AG09319 (cell line): ENCODE results near the gene ST13.
"Not testable (repeated sequence)": the region's sequence is repeated elsewhere in the genome, so short reads cannot be mapped to it uniquely, and the experiment has no call there.

Source experiments
- DNase-seq: peaks from one replicate; pipeline ENCODE4 v3.0.0-alpha.2; 2010; ENCODE audit warnings: low read depth; ENCODE audit errors: extremely low read depth
- CTCF ChIP-seq: IDR thresholded peaks from 2 replicates; pipeline ENCODE4 v1.5.1; 2011; ENCODE audit warnings: low read depth, mild to moderate bottlenecking, inconsistent platforms, low read length, moderate library complexity

ST13 gene

GRCh38 chr22:40877488-40877887, 21.0 kb upstream of the ST13 start:
- no peak for DNase-seq
- TF ChIP-seq CTCF, result no peak

- no peak for TF ChIP-seq CTCF
- no peak for DNase-seq
These were observed 20.5 kb upstream of the ST13 start for GRCh38 chr22:40876907-40877306.

GRCh38 chr22:40875111-40875510, 18.7 kb upstream of the ST13 start:
- DNase-seq, result no peak
- TF ChIP-seq CTCF, result no peak

- TF ChIP-seq CTCF, result no peak
- no peak for DNase-seq
These were observed 17.6 kb upstream of the ST13 start for GRCh38 chr22:40874016-40874415.

GRCh38 chr22:40868379-40868778, 11.9 kb upstream of the ST13 start:
- DNase-seq, result not testable (repeated sequence)

- no peak for DNase-seq
- no peak for TF ChIP-seq CTCF
These were observed 10.7 kb upstream of the ST13 start for GRCh38 chr22:40867109-40867508.

- no peak for DNase-seq
- TF ChIP-seq CTCF, result no peak
These were observed 6.1 kb upstream of the ST13 start for GRCh38 chr22:40862537-40862936.

GRCh38 chr22:40862013-40862412, 5.6 kb upstream of the ST13 start, which contains the start of gene DNAJB7:
TSS of gene DNAJB7 (minus strand) at chr22:40862113. CDS start at chr22:40861994, 119 bp downstream.
- DNase-seq, result no peak
- TF ChIP-seq CTCF, result no peak
